Measurements from ENCODE around the gene CLMN. TPM values are rescaled to one million over a fixed set of nuclear protein-coding genes. Genes with fewer than 3 reads are reported as not detected.

CLMN gene
- total and polyA plus RNA-seq, 2 of the 8 experiments (the other 6 are each of a cell fraction or from before 2014, with no cell fraction given), result 1.6 to 8.2 TPM

DNA sequence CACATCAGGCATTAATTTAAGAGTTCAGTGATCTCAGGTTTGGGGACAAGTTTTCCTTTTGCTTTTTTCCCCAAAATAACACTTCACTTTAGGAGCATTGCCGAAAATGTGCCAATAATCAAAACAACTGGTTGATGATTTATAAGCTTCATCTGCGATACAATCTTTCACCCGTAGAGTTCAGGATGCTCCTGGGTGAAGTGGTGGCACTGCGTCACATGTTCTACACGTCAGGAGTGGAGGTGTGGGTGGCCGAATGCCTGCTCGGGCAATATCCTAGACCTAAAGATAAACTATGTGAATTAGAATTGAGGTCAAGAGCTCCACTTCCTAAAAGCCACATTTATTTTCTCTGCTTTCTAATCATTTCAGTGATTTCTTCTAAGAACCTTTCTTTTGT lies 91.5 kb downstream of the CLMN start (continued):
- TF ChIP-seq, protein P1, sequence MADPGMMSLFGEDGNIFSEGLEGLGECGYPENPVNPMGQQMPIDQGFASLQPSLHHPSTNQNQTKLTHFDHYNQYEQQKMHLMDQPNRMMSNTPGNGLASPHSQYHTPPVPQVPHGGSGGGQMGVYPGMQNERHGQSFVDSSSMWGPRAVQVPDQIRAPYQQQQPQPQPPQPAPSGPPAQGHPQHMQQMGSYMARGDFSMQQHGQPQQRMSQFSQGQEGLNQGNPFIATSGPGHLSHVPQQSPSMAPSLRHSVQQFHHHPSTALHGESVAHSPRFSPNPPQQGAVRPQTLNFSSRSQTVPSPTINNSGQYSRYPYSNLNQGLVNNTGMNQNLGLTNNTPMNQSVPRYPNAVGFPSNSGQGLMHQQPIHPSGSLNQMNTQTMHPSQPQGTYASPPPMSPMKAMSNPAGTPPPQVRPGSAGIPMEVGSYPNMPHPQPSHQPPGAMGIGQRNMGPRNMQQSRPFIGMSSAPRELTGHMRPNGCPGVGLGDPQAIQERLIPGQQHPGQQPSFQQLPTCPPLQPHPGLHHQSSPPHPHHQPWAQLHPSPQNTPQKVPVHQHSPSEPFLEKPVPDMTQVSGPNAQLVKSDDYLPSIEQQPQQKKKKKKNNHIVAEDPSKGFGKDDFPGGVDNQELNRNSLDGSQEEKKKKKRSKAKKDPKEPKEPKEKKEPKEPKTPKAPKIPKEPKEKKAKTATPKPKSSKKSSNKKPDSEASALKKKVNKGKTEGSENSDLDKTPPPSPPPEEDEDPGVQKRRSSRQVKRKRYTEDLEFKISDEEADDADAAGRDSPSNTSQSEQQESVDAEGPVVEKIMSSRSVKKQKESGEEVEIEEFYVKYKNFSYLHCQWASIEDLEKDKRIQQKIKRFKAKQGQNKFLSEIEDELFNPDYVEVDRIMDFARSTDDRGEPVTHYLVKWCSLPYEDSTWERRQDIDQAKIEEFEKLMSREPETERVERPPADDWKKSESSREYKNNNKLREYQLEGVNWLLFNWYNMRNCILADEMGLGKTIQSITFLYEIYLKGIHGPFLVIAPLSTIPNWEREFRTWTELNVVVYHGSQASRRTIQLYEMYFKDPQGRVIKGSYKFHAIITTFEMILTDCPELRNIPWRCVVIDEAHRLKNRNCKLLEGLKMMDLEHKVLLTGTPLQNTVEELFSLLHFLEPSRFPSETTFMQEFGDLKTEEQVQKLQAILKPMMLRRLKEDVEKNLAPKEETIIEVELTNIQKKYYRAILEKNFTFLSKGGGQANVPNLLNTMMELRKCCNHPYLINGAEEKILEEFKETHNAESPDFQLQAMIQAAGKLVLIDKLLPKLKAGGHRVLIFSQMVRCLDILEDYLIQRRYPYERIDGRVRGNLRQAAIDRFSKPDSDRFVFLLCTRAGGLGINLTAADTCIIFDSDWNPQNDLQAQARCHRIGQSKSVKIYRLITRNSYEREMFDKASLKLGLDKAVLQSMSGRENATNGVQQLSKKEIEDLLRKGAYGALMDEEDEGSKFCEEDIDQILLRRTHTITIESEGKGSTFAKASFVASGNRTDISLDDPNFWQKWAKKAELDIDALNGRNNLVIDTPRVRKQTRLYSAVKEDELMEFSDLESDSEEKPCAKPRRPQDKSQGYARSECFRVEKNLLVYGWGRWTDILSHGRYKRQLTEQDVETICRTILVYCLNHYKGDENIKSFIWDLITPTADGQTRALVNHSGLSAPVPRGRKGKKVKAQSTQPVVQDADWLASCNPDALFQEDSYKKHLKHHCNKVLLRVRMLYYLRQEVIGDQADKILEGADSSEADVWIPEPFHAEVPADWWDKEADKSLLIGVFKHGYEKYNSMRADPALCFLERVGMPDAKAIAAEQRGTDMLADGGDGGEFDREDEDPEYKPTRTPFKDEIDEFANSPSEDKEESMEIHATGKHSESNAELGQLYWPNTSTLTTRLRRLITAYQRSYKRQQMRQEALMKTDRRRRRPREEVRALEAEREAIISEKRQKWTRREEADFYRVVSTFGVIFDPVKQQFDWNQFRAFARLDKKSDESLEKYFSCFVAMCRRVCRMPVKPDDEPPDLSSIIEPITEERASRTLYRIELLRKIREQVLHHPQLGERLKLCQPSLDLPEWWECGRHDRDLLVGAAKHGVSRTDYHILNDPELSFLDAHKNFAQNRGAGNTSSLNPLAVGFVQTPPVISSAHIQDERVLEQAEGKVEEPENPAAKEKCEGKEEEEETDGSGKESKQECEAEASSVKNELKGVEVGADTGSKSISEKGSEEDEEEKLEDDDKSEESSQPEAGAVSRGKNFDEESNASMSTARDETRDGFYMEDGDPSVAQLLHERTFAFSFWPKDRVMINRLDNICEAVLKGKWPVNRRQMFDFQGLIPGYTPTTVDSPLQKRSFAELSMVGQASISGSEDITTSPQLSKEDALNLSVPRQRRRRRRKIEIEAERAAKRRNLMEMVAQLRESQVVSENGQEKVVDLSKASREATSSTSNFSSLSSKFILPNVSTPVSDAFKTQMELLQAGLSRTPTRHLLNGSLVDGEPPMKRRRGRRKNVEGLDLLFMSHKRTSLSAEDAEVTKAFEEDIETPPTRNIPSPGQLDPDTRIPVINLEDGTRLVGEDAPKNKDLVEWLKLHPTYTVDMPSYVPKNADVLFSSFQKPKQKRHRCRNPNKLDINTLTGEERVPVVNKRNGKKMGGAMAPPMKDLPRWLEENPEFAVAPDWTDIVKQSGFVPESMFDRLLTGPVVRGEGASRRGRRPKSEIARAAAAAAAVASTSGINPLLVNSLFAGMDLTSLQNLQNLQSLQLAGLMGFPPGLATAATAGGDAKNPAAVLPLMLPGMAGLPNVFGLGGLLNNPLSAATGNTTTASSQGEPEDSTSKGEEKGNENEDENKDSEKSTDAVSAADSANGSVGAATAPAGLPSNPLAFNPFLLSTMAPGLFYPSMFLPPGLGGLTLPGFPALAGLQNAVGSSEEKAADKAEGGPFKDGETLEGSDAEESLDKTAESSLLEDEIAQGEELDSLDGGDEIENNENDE (IDR thresholded peaks at IDR 0.05; ENCODE audit: insufficient replicate concordance, low read length), result no peak
- no peak for TF ChIP-seq SP4 (IDR thresholded peaks at IDR 0.05; ENCODE audit: low read length)
- no peak for TF ChIP-seq EZH2 (IDR thresholded peaks at IDR 0.05; ENCODE audit: low read depth, low read length, severe bottlenecking)
- no peak for TF ChIP-seq KDM5A (IDR thresholded peaks at IDR 0.05; ENCODE audit: low read length)
- no peak for TF ChIP-seq POLR2A (IDR thresholded peaks at IDR 0.05; ENCODE audit: control extremely low read depth in 1 of 2, low read depth in 2 of 2, low read length in 2 of 2)
- TF ChIP-seq, protein P2, sequence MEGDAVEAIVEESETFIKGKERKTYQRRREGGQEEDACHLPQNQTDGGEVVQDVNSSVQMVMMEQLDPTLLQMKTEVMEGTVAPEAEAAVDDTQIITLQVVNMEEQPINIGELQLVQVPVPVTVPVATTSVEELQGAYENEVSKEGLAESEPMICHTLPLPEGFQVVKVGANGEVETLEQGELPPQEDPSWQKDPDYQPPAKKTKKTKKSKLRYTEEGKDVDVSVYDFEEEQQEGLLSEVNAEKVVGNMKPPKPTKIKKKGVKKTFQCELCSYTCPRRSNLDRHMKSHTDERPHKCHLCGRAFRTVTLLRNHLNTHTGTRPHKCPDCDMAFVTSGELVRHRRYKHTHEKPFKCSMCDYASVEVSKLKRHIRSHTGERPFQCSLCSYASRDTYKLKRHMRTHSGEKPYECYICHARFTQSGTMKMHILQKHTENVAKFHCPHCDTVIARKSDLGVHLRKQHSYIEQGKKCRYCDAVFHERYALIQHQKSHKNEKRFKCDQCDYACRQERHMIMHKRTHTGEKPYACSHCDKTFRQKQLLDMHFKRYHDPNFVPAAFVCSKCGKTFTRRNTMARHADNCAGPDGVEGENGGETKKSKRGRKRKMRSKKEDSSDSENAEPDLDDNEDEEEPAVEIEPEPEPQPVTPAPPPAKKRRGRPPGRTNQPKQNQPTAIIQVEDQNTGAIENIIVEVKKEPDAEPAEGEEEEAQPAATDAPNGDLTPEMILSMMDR (IDR thresholded peaks at IDR 0.05; ENCODE audit: control extremely low read depth in 1 of 3, insufficient read depth in 1 of 3, low read depth in 1 of 3, low read length in 3 of 3), result no peak
- TF ChIP-seq RFX5 (IDR thresholded peaks at IDR 0.05; ENCODE audit: borderline replicate concordance, low read depth, low read length), result no peak
- TF ChIP-seq, protein P3, sequence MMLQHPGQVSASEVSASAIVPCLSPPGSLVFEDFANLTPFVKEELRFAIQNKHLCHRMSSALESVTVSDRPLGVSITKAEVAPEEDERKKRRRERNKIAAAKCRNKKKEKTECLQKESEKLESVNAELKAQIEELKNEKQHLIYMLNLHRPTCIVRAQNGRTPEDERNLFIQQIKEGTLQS (IDR thresholded peaks at IDR 0.05; ENCODE audit: insufficient read depth, low read depth, low read length), result no peak
- TF ChIP-seq NRF1 (IDR thresholded peaks at IDR 0.05; ENCODE audit: low read depth, low read length), result no peak

All from H1 (cell line).